CD4-positive, alpha-beta T cell treated with Interleukin-17A for 1 hour (primary cell): Measurements from ENCODE around the gene ATG5.
"Not testable (repeated sequence)": the region's sequence is repeated elsewhere in the genome, so short reads cannot be mapped to it uniquely, and the experiment has no call there.

ENCODE experiments used
- DNase-seq: peaks from one replicate; pipeline ENCODE4 v3.0.0-alpha.2; 2020

The ATG5 gene

DNA sequence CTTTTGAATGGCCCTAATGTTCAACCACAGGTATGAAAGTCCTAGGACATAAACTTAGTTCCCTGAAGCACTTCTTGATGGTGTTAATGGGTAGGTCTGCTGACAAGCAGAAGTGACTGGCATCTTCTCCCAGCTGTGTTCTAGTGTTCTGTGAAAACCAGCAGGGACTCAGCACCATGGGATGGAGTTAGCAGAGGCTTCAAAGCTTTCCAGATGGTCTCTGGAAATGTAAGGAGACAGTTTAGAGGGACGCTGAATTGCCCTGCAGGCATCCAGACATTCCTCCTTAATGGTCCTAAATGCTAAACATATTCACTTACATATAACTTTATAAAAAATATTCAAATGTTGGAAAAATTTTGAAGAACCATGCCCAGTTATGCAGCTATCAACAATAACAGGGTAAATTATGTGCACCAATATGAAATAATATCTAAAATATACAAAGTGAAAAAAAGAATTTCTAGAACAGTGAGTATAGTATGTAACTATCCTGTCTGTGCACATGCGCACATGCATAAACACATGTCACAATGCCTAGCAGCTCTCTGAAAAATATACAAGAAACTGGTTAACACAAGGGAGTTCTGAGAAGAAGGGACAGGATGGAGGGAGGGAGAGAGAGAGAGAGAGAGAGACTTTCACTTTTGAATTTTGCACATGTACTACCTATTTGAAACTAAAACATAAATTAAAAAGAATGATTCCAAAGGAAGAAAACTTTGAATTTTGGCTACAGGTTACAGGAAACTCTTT, 152.3 kb downstream of the ATG5 start:
- DNase-seq, result peak; percentile 26

- no peak for DNase-seq
Measured at GRCh38 chr6:106170030-106170791, 155.3 kb downstream of the ATG5 start.

DNA sequence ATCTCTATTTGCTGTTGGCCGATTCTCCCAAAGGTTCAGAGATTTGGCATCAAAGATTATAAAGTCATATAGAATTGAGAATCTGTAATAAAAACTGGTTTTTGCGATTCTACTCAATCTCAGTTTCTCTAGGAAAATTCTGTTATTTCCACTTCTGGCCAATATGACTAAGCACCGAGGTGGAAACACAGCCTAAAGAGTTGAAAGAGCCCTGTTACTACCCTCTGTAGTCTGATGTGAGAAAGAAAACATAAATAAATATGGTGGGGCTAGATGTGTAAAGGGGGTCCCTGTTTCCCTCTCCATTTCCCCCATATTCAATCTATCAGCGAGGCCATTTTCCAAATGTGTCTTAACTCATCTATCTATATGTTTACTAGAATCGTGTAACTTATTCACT, 156.0 kb downstream of the ATG5 start:
- DNase-seq, result no peak

DNA sequence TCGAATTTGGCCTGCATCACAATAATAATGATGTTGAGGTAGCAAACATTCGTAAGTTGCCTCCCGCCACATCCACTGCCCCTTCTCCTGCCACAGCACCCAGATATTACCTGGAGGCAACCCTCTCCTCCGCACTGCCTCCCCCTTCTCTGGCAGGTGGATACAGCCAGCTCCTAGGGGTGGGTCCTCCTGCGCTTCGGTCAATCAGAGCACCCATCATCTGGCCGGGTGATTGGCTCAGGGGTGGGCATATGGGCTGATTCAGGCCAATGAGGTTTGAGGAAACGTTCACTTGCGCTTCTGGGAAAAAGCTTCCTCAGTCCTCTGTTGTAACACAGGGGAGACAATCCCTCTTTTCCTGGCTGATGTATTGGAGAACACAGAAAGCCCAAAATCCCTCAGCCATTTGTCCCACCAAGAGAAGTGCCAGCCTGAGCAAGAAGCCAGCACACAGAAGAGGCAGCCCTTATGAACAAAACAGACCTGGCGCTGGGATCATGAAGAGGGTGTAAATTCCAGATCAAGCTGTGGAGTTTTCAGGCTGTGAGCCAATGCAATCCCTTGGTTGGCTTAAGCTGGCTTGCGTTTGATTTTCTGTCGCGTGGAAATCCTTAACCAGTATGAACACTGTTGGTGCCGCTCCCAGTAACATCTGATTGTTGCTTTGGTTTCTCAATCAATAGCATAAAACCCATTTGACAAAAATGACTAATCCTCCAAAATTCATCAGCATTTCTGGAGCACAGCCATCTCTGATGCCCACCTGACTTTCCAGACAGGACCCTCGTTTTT, 157.3 kb downstream of the ATG5 start:
- no peak for DNase-seq

DNA sequence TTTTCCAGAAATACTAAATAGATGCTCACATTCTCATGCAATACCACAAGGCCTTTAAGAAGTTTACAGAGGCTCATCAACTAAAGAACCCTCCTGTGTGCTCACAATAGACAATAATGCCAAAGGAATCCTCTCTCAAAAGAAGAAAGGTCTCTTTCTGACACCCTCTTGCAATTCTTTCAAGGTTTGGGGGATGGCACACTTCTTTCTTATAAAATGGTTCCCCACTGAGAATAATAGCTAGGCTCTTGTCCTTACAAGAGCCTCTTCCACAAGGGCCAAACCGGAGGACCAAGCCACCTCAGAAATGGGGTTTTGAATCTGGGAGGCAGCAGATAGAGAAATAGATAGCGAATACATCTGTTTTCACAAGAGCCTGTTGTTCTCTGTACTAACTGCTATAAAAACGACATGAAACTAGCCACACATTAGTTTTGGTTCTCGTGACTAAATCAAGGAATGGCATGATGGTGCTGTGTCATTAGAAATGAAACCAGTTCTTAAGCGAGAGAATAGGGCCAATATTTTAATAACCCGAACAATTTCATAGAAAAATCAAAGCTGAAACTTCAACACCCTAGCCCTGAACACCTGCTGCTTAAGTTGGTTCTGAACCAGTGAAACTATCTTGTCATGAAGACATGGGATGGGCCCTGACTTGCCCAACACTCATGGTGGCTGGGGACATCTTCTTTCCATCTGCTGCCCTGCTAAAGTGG, 158.3 kb downstream of the ATG5 start:
- DNase-seq, result no peak

DNA sequence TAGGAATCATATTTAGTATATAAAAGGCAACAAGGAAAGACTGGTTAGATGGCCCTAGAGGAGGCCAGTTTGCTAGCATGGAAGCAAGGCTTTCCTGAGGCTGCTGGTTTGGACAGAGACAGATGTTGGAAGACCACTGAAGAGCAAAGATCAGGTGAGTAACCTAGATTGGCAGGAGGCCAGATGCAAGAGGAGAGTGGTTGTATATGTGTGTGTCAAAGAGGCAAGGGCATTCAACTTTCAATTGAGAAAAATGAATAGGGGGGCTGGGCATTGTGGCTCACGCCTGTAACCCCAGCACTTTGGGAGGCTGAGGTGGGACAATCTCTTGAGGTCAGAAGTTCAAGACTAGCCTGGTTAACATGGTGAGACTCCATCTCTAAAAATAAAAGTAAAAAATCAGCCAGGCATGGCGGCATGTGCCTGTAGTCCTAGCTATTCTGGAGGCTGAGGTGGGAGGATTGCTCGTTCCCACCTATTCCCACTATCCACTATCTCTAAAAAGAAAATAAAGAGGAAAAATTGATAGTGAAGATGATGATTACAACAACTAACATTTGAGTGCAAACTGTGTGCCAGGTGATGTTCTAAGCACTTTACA, 159.6 kb downstream of the ATG5 start:
- no peak for DNase-seq

DNA sequence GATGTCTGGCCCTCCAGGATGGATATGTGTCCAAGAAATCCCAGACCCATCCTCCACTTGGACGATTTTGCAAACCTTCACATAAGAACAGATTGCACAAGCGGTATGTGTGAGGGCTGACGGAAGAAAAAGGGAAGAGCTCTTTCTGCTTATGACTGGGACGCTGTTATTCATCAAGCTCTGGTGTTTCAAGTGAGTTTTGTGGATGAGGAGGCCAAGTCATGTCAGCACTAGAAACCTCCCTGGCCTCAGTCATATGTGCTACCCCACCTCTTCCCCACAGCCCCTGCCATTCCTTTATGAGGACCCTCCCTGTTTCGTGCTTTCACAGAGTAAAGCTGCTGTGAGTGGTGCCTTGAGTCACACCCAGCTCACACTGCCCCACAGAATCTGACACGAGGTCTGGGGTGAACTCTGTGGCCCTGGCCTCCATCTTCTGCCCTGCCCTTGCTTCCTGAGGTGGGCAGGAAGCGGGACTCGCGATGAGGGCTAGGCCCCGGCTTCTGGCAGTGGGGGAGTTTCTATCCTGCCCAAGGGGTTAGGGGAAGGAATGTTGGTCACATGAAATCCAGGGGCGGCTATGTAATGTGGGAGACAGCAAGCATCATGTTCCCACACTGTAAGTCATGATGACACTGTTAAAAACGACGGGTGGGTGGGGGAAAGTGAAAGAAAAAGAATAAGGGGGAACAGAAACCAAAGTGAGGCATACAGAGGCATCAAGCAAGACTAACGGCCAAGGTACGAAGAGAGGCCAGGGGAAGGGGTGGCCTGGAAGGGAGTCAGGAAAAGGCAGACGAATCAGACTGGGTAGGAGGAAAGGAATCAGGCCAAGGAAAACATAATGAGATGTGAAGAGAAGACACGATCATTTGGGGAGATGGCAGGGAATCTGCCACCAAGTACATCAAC, 161.3 kb downstream of the ATG5 start:
- peak; percentile 72 for DNase-seq

- peak; percentile 65 for DNase-seq
Measured at GRCh38 chr6:106163446-106163965, 162.1 kb downstream of the ATG5 start.

DNA sequence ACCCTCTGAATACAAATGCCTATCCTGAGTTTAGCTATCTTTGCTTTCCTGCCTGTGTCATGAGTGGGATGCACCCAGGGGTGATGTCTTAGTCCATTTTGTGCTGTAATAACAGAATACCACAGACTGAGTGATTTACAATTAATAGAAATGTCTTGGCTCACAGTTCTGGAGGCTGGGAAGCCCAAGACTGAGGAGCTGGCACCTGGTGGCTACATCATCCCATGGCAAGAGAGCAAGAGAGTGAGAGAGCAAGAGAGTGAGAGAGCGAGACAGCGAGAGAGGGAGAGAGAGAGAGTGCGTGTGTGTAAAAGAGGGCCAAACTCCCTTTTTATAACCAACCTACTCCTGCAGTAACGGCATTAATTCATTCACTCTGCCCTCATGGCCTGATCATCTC, 162.6 kb downstream of the ATG5 start:
- no peak for DNase-seq

- no peak for DNase-seq
Measured at GRCh38 chr6:106161893-106162292, 163.7 kb downstream of the ATG5 start.

DNA sequence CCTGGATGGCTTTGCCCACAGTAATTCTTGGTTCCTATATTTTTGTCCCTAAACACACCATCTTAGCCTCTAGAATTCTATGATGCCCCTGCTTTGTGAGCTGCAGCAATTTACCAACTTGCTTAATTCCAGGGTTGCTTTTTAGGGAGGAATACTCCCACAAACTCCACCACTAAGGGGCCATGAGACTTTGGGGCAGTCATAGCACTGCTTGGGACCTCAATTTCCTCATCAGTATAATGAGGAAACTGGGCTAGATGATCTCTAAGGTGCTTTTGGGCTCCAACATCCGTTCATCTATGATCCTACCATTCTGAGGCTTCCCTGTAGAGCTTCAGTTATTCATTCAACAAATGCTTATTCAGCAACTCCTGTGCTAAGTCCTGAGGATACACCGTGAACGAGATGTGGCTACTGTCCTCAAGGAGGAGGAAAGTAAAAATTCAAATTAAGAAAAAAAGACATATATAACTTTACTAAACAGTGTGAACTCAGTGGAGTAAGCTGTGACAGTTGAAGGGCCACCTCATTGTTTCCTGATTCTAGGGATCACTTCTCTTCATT, 164.2 kb downstream of the ATG5 start:
- DNase-seq, result no peak

DNA sequence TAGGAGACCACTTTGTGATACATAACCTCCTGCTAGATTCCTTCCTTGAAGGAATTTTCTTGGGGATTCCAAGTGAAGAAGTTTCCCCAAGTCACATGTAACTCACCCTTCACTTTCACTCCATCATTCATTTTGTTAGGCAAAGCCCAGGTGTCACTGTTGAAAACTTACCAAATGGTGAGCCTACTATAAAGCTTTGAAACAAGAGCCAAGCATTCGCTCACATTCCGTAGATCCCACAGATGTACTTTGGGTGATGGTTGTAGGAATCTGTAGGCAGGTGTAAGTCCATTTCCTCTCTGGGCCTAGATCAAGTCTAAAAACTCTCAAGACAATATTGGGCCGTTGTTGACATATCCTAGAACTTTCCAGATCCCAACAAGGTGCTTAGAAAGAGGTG, 165.4 kb downstream of the ATG5 start:
- no peak for DNase-seq

DNA sequence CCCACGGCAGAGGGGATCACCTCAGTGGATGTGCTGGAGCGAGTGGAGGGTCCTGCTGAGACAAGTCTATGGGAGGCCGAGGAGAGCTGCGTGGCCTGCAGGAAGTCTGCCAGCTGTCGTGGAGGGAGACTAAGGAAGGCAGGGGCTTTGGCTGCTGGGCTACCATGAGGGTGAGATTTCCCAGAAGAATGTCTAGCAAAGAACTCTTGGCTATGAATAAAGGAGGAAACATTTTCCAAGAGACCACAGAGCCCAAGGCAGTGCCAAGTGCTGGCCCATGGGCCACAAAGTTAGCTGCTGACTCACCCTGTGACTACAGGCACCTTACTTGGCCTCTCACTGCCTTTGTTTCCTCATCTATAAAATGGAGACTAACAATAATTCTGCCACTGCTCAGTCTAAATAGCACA, 166.0 kb downstream of the ATG5 start:
- no peak for DNase-seq

DNA sequence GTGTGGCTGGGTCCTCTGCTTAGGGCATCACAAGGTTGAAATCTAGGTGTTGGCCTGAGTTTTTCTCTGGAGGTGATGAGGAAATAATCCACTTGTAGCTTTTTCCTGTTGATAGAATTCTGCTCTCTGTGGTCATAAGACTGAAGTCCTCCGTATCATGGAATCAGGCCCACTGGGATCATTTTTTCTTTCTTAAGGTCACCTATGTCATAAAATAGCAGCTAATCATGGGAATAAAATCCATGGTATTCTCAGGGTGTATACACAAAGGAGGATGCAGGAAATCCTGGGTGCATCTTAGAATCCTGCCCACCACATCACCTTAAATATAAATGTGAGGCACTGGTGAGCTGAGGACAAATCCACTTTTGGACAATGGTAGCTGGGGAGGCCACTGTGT, 166.7 kb downstream of the ATG5 start:
- DNase-seq, result no peak

- DNase-seq, result no peak
Measured at GRCh38 chr6:106156863-106157262, 168.7 kb downstream of the ATG5 start.

DNA sequence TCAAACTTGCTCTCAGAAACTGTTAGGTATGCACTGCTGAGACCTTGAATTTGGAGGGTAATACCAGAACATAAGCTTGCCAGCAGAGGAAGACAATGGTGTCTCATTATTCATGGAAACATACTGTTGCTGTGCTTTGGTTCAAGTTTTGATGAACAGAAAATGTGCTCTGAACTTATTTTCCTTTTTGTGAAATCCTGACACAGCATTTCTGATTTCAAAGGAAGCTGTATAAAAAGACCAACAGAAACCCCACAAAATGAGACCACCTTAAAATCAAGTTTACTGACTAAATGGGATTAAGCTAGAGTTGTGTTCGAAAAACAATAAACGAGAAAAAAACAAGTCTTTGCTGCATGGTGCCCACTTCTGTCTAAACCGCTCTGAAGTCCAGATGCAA, 169.1 kb downstream of the ATG5 start:
- no peak for DNase-seq

DNA sequence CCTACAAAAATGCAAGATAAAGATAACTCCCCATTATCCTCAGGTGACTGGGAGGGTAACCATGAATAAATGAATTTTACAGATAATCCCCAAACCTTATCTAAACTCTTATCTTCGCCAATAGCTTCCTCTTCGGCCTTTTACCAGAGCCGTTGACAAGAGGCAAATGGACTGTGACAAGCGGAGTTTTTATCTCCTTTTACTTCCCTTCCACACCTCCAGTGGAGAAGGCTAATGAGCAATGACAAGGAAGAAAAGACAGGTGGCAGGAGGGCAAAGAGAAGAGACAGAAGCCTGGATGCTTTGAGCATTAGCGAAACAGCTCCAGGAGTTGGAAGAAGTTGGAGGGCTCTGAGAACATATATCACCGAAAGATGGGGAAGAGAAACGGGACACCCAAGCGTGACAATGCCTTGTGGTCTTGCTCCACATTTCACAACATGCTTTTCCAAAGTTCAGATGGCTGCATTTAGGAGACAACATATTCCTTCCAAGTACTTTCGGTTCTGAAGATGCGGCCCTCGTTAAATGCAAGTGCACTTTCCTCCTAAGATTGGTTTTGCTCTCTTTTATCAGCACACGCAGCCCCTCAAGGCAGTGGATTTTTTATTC, 170.2 kb downstream of the ATG5 start:
- no peak for DNase-seq

- no peak for DNase-seq
Measured at GRCh38 chr6:106154326-106154725, 171.2 kb downstream of the ATG5 start.

DNA sequence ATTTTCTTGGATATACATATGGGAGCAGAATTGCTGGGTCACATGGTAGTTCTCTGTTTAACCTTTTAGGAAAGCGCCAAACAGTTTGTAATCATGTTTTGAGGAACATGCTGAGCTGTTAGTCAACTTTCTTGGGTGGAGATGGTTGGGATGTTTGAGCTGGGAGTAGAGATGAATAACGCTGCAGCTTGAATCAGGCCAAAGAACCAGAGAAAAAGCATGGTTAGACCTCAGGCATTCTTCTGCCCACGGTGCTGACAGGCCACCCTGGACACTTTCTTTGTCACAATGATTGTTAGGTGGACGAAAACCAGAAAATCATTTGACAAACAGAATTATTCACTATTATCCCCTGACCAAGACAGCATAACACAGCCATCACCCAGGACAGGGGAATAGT, 172.6 kb downstream of the ATG5 start:
- no peak for DNase-seq

- DNase-seq, result not testable (repeated sequence)
Measured at GRCh38 chr6:106152476-106152875, 173.1 kb downstream of the ATG5 start.
